ENCODE results near the gene WIPF1.

Gene WIPF1

GRCh38 chr2:174527959-174528358, 69.6 kb downstream of the WIPF1 start:
- DNase-seq, result no peak

GRCh38 chr2:174527101-174527721, 70.4 kb downstream of the WIPF1 start:
- DNase-seq, result no peak

DNA sequence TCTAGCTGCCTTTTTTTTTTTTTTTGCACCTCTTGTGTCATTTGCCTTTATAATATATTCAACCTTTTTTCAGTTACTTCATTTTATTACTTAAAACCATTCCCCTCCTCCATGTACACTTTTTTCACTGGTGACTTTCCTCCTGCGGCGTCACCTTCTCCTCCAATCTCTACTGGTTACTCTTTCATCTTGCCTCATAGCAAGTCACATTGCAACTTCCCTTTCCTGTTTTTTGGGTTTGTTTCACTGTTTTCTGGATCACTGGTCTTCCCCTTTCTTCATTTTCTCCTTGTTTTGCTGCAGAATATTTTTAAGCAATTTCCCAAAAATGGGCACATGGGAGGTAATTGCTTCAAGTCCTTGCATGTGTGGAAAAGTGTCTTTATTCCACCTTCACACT, 73.1 kb downstream of the WIPF1 start:
- DNase-seq, result no peak

DNA sequence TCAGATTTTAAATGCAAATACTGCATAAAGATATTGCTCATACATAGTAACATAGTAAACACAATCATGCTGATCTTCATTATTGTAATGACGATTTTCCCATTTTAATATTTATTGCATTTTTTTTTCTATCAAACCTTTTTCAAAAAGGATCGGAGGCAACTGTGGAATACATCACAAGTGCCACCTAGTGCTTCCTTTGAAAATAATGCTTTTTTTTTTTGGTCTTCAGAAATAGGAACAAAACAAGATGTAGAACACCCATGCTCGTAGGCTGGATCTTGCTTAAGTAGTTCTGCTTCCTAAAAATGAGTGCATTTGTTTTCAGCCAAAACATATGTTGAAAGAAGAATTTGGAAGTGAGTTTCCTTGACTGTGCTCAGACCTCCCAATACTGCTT, 75.1 kb downstream of the WIPF1 start:
- DNase-seq, result no peak

DNA sequence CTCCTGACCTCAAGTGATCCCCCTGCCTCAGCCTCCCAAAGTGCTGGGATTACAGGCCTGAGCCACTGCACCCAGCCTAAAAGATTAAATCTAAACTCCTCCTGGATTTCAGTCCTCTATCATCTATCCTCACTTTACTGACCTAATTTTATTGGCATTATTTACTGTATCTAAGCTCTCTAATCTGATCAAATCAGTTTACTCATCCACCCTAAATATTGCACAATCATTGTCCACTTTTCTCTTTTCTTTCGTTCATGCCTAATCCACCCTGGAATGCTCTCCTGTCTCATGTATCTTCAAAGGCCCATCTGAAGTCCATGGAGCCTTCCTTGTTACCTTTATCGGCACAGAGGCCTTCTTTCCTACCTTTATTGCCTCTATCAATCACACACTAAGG, 79.2 kb downstream of the WIPF1 start:
- no peak for DNase-seq

DNA sequence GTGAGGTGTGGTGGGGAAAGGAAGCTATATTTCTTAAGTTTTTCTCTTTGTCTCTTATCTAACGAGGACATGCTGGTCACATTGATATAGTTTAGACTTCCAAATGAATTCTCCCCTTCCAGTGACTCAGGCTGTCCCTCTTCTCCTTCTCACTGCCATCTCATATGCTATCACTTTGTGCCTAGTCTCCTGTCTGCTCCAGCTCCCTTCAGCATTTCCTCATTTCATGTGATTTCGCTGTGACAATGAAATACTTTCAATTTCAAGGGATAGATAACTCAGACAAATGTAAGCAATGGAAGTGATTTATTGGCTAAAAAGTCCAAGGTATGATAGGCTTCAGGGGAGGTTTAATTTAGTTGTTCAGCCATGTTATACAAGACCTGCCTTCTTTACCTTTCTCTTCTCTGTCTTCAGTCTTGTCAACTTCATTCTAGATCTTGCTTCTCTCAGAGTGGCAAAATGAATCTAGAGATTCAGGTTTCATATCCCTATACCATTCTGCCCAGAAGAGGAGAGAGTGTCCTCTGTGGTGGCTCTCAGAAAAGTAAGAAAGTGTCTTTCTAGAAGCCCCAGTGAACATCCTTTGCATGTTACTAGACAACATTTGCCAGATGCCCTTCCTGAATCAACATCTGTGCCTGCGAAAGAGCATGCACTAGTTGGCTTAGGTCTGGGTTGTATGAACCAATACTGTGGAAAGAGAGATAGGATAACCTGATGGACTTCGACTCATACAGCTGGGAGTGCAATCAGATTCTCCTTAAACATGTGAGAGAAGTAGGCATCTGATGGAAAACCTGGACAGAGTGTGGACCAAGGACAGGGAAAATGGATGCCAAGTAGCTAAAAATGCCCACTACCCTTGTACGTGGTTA, 80.9 kb downstream of the WIPF1 start:
- no peak for DNase-seq

DNA sequence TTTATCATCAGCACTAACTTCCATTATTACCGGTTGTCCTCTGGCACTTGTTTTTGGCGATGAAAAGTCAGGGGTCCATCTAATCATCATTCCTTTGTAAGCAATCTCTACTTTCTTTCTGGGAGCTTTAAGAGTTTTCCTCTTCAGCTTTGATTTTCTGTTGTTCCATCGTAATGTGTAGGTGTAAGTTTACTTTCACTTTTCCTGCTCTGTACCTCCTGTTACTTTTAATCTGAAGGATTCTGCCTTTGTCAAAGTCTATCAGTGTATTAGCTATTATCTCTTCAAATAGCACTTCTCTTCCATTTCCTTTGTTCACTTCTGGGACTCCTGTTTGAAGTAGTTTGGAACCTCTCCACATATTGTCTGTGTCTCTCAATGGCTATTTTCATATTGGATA, 85.3 kb downstream of the WIPF1 start:
- no peak for DNase-seq

GRCh38 chr2:174511580-174512260, 85.9 kb downstream of the WIPF1 start:
- DNase-seq, result no peak

DNA sequence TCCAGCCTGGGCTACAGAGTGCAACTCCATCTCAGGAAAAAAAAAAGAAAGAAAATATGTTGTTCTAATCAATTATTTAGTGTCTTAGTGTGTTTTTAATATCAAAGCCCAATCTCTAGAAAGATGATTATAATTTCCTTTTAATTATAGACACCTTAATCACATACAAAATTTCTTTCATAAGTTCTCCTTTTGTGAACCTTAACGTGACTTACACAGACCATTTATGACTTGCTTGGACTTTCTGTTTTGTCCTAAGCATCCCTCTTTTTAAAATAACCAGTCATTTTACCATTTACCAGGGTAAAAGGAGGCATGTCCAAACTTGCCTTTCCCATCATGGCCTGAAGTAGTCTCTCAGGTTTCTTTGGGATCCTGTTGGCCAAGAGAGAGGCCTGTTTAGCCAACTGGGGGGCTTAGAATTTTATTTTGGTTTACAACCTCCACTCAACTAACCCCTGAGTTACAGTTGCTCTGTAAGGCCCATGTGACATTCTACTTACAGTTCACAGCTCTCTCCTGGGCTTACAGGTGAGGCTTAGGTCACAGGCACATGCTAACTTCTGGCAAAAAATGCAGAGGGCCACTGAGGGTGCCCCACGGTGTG, 86.9 kb downstream of the WIPF1 start:
- no peak for DNase-seq
